ENCODE measurements around the gene VWCE. TPM values are rescaled to one million over a fixed set of nuclear protein-coding genes. Genes with fewer than 3 reads are reported as not detected.

The VWCE gene
- 3.6 TPM for polyA plus RNA-seq (2012; ENCODE audit: missing spikeins)

GRCh38 chr11:61294717-61295595, at the start of gene VWCE:
TSS of gene VWCE (minus strand) at chr11:61295316. CDS start at chr11:61295037, 279 bp downstream.
- peak; percentile 52 for TF ChIP-seq POLR2AphosphoS5 (IDR thresholded peaks at IDR 0.05; ENCODE audit: low read depth, low read length)
- 0 out of 2 replicates have a peak, but pooled peaks have one; percentile 19 for TF ChIP-seq TAF1 (IDR thresholded peaks at IDR 0.05; ENCODE audit: borderline replicate concordance, low read depth, low read length)
- TF ChIP-seq POLR2A (IDR thresholded peaks at IDR 0.05; ENCODE audit: low read depth, low read length): no peak; the same call in 1 of the 2 replicates
- no peak for FAIRE-seq
- peak; percentile 93 for DNase-seq (ENCODE audit: insufficient read length)

- FAIRE-seq: no peak
- TF ChIP-seq POLR2A (IDR thresholded peaks at IDR 0.05; ENCODE audit: low read depth, low read length) (no peak), POLR2AphosphoS5 (IDR thresholded peaks at IDR 0.05; ENCODE audit: low read depth, low read length) (no peak), TAF1 (IDR thresholded peaks at IDR 0.05; ENCODE audit: borderline replicate concordance, low read depth, low read length) (no peak)
- DNase-seq (ENCODE audit: insufficient read length): no peak
These were observed 49.0 kb upstream of the VWCE start for GRCh38 chr11:61343792-61344745.

DNA sequence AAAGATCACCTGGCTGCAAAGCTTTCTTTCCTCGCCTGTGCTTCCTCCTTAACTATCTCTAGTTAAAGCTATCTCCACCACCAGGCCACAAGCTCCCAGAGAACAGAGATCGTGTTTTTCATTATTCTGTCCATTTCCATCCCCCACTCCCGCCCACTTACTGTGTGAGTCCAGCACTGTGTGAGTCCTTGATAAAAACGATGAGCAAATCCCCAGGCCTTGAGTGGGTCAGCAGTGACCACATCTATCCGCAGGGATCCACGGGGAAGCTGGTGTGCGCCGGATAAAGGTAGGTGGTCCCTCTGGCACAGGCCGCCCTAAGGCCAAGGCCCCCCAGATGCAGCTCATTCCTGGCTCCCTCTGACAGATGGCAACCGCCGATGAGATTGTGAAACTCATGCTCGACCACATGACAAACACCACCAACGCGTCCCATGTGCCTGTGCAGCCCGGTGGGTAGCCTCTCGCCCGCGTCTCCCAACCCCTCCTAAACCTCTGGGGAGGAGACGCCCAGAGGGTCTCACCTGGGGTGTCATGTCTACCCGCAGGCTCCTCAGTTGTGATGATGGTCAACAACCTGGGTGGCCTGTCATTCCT, 47.2 kb upstream of the VWCE start:
- DNase-seq (ENCODE audit: insufficient read length) (no peak), FAIRE-seq (no peak)
- no peak for TF ChIP-seq POLR2A (IDR thresholded peaks at IDR 0.05; ENCODE audit: low read depth, low read length)
- TF ChIP-seq POLR2AphosphoS5 (IDR thresholded peaks at IDR 0.05; ENCODE audit: low read depth, low read length): no peak
- no peak for TF ChIP-seq TAF1 (IDR thresholded peaks at IDR 0.05; ENCODE audit: borderline replicate concordance, low read depth, low read length)

DNA sequence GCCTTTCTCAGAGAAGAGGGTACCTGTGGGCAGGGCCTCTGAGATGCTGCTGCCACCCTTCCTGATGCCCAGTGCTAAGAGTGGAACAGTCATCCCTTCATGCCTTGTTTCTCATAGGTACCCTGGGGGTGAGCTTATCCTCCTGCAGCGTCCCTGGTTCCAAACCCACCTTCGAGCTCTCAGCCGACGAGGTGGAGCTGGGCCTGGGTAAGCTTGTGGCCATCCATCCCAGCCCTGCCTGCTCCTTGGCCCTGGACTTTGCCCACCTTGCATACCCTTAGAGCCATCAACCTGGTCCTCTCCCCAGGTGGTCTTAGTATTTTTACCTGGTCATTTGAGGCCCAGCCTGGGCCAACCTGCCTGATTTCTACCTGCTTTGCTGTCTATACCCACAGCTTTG, 46.6 kb upstream of the VWCE start:
- DNase-seq (ENCODE audit: insufficient read length) (no peak), FAIRE-seq (no peak)
- TF ChIP-seq POLR2AphosphoS5 (IDR thresholded peaks at IDR 0.05; ENCODE audit: low read depth, low read length) (no peak), TAF1 (IDR thresholded peaks at IDR 0.05; ENCODE audit: borderline replicate concordance, low read depth, low read length) (no peak), POLR2A (IDR thresholded peaks at IDR 0.05; ENCODE audit: low read depth, low read length) (no peak)

- no peak for TF ChIP-seq POLR2AphosphoS5 (IDR thresholded peaks at IDR 0.05; ENCODE audit: low read depth, low read length)
- TF ChIP-seq TAF1 (IDR thresholded peaks at IDR 0.05; ENCODE audit: borderline replicate concordance, low read depth, low read length): no peak
- FAIRE-seq: no peak
- no peak for DNase-seq (ENCODE audit: insufficient read length)
These were observed 45.9 kb upstream of the VWCE start for GRCh38 chr11:61340979-61341378.

GRCh38 chr11:61339490-61339878, 44.4 kb upstream of the VWCE start:
- FAIRE-seq: no peak
- DNase-seq (ENCODE audit: insufficient read length): no peak
- TF ChIP-seq POLR2AphosphoS5 (IDR thresholded peaks at IDR 0.05; ENCODE audit: low read depth, low read length) (no peak), TAF1 (IDR thresholded peaks at IDR 0.05; ENCODE audit: borderline replicate concordance, low read depth, low read length) (no peak), POLR2A (IDR thresholded peaks at IDR 0.05; ENCODE audit: low read depth, low read length) (no peak)

DNA sequence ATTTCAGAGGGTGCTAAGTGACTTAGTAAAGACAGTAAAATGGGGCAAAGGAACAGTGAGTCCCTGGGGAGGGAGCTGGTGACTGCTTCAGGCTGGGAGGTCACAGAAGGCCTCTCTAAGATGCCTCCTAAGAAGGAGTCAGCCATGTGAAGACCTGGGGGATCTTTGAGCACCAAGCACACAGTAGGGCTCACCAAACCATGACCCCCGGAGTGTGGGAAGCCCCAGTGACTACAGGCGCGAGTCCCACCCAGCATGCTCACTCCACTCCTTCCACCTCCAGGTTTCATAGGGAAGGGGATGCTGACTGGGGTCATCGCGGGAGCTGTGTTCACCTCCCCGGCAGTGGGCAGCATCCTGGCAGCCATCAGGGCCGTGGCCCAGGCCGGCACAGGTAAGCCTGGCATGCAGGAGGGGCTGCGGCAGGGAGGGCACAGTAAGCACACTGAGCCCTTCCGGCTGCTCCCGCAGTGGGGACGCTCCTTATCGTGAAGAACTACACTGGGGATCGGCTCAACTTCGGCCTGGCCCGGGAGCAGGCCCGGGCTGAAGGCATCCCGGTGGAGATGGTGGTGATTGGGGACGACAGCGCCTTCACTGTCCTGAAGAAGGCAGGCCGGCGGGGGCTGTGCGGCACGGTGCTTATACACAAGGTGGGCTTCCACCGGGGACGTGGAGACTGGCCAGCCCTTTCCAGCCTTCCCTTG, 43.8 kb upstream of the VWCE start:
- TF ChIP-seq POLR2AphosphoS5 (IDR thresholded peaks at IDR 0.05; ENCODE audit: low read depth, low read length) (no peak), TAF1 (IDR thresholded peaks at IDR 0.05; ENCODE audit: borderline replicate concordance, low read depth, low read length) (no peak), POLR2A (IDR thresholded peaks at IDR 0.05; ENCODE audit: low read depth, low read length) (no peak)
- FAIRE-seq: no peak
- no peak for DNase-seq (ENCODE audit: insufficient read length)

GRCh38 chr11:61337706-61338470, 42.8 kb upstream of the VWCE start:
- no peak for FAIRE-seq
- TF ChIP-seq TAF1 (IDR thresholded peaks at IDR 0.05; ENCODE audit: borderline replicate concordance, low read depth, low read length): no peak
- no peak for TF ChIP-seq POLR2AphosphoS5 (IDR thresholded peaks at IDR 0.05; ENCODE audit: low read depth, low read length)
- TF ChIP-seq POLR2A (IDR thresholded peaks at IDR 0.05; ENCODE audit: low read depth, low read length): no peak
- DNase-seq (ENCODE audit: insufficient read length): no peak

DNA sequence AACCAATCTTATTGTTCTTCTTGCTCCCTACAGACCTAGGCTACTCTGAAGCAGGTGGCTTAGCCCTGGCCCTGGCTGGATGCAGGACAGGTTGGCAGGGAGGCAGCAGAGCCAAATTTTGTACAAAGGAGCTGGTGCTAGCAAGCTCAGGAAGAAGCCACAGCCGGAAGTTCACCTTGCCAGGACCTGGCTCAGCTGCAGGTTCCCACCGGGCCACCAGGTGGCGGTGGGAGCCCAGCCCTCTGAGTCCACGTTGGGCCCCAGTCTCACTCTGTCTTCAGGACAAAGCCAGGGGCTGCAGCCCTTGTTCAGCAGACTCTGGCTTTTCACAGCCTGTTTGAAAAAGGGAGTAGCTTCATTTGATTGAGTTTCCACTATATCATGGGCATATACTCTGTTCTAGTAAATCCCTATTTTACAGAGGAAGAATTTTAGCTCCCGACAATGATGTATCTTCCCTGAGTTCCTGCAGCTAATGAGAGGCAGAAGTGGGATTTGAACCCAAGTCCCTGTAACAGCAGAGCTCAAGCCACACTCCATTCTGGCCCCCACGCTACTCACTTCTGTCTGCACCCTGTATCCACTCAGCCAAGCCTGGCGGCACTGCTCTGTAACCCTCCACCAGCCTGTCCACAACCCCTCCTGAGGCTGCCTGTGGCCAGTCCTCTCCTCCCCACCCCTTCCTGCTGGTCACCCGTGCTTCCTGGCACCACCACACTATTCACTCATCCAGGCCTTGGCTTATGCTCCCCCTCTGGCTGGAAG, 41.2 kb upstream of the VWCE start:
- FAIRE-seq: peak; percentile 71

More for the DNA sequence above, 41.2 kb upstream of the VWCE start:
- no peak for TF ChIP-seq TAF1 (IDR thresholded peaks at IDR 0.05; ENCODE audit: borderline replicate concordance, low read depth, low read length)
- TF ChIP-seq POLR2A (IDR thresholded peaks at IDR 0.05; ENCODE audit: low read depth, low read length): no peak
- TF ChIP-seq POLR2AphosphoS5 (IDR thresholded peaks at IDR 0.05; ENCODE audit: low read depth, low read length): no peak
- DNase-seq (ENCODE audit: insufficient read length): peak; percentile 94
